Smooth muscle cell (in vitro differentiated cells): ENCODE measurements around the gene CA10. TPM values are rescaled to one million over a fixed set of nuclear protein-coding genes. Genes with fewer than 3 reads are reported as not detected.

ENCODE experiments used
- DNase-seq: peaks from one replicate; lab custom pipeline; 2025; ENCODE audit not compliant: unreplicated experiment; lab: John Stamatoyannopoulos, UW
- H2AFZ ChIP-seq: fragments of 200-600 bp; sonication (generic); 2 replicates; pipeline ENCODE4 v1.6.0; 2016; ENCODE audit warnings: antibody characterized with exemption, low read depth, mild to moderate bottlenecking
- H3F3A ChIP-seq: fragments of 200-600 bp; sonication (generic); 2 replicates; pipeline ENCODE4 v1.6.0; 2017; ENCODE audit warnings: antibody characterized with exemption, low read depth
- H3K27ac ChIP-seq: fragments of 200-600 bp; sonication (generic); 2 replicates; pipeline ENCODE4 v1.5.1; 2016; ENCODE audit warnings: low read depth, mild to moderate bottlenecking
- H3K27me3 ChIP-seq: fragments of 200-600 bp; sonication (generic); 2 replicates; pipeline ENCODE4 v1.6.1; 2016; ENCODE audit warnings: low read depth, mild to moderate bottlenecking
- H3K36me3 ChIP-seq: fragments of 200-600 bp; sonication (generic); 2 replicates; pipeline ENCODE4 v1.5.1; 2016; ENCODE audit warnings: low read depth
- H3K4me1 ChIP-seq: fragments of 200-600 bp; sonication (generic); 2 replicates; pipeline ENCODE4 v1.5.1; 2016; ENCODE audit warnings: low read depth
- H3K4me2 ChIP-seq: fragments of 200-600 bp; sonication (generic); 2 replicates; pipeline ENCODE4 v1.6.0; 2016; ENCODE audit warnings: mild to moderate bottlenecking
- H3K4me3 ChIP-seq: fragments of 200-600 bp; sonication (generic); 2 replicates; pipeline ENCODE4 v1.5.1; 2016; ENCODE audit warnings: mild to moderate bottlenecking
- H3K79me2 ChIP-seq: fragments of 200-600 bp; sonication (generic); 2 replicates; pipeline ENCODE4 v1.6.0; 2016; ENCODE audit warnings: low read depth, mild to moderate bottlenecking
- H3K9ac ChIP-seq: fragments of 200-600 bp; sonication (generic); 2 replicates; pipeline ENCODE4 v1.6.0; 2016; ENCODE audit warnings: low read depth
- H3K9me3 ChIP-seq: fragments of 200-600 bp; sonication (generic); replicated peaks from 2 replicates; pipeline ENCODE4 v1.5.1; 2016; ENCODE audit warnings: low read depth
- H4K20me1 ChIP-seq: fragments of 200-600 bp; sonication (generic); 2 replicates; pipeline ENCODE4 v1.6.0; 2016; ENCODE audit warnings: low read depth
- WGBS: methylation state at CpG from one replicate; pipeline ENCODE4 v1.1.7; 2016; ENCODE audit warnings: low lambda C conversion rate; 5-methylcytosine and 5-hydroxymethylcytosine counted together
- polyA plus RNA-seq: library from polyadenylated mRNA; unstranded; fragments of >200 nt; fragmentation: Nextera tagmentation; extraction: Ambion mirVana; gene quantifications from 2 replicates; pipeline ENCODE4 v1.2.1, GENCODE V29; 2016
- total RNA-seq: library from RNA; depleted of rRNA; stranded (reverse); fragments of >200 nt; gene quantifications from 2 replicates; pipeline ENCODE4 v1.2.3, GENCODE V29; 2014
- TF ChIP-seq, protein P1 (sequence below): fragments of 200-600 bp; sonication (generic); IDR thresholded peaks from 2 replicates; pipeline ENCODE4 v1.5.1; 2017; ENCODE audit warnings: borderline replicate concordance, mild to moderate bottlenecking, antibody characterized with exemption; ENCODE audit not compliant: insufficient read depth, poor library complexity, severe bottlenecking

CA10 gene
- total and polyA plus RNA-seq, 2 experiments from 2014 or later: 0.54 TPM; not detected in 1

GRCh38 chr17:51815097-51815496 is 343.4 kb downstream of the CA10 start:
- H3K9ac ChIP-seq: no peak overlapping the region
- H3F3A ChIP-seq: no peaks in the 10 kb centered on the region
- no peak overlapping the region for H3K27ac ChIP-seq
- no peaks in the 10 kb centered on the region for H3K27me3 ChIP-seq
- H4K20me1 ChIP-seq: no peaks in the 10 kb centered on the region
- H3K9me3 ChIP-seq: no peaks in the 10 kb centered on the region
- H3K4me1 ChIP-seq: no peaks in the 10 kb centered on the region
- no peaks in the 10 kb centered on the region for H3K36me3 ChIP-seq
- no peak overlapping the region for H3K4me2 ChIP-seq
- TF ChIP-seq, protein P1, sequence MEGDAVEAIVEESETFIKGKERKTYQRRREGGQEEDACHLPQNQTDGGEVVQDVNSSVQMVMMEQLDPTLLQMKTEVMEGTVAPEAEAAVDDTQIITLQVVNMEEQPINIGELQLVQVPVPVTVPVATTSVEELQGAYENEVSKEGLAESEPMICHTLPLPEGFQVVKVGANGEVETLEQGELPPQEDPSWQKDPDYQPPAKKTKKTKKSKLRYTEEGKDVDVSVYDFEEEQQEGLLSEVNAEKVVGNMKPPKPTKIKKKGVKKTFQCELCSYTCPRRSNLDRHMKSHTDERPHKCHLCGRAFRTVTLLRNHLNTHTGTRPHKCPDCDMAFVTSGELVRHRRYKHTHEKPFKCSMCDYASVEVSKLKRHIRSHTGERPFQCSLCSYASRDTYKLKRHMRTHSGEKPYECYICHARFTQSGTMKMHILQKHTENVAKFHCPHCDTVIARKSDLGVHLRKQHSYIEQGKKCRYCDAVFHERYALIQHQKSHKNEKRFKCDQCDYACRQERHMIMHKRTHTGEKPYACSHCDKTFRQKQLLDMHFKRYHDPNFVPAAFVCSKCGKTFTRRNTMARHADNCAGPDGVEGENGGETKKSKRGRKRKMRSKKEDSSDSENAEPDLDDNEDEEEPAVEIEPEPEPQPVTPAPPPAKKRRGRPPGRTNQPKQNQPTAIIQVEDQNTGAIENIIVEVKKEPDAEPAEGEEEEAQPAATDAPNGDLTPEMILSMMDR: no peak
- no peak for DNase-seq
- H2AFZ ChIP-seq: no peak overlapping the region
- 69% methylated on average over 4 of the region's 4 CpGs for WGBS
- H3K79me2 ChIP-seq: no peaks in the 10 kb centered on the region
- no peak overlapping the region for H3K4me3 ChIP-seq

- no peak overlapping the region for H3K27ac ChIP-seq
- H3K4me3 ChIP-seq: no peak overlapping the region
- no peaks in the 10 kb centered on the region for H3K9me3 ChIP-seq
- H3K27me3 ChIP-seq: no peaks in the 10 kb centered on the region
- no peaks in the 10 kb centered on the region for H3K79me2 ChIP-seq
- no peak overlapping the region for H3K4me2 ChIP-seq
- H3K36me3 ChIP-seq: no peaks in the 10 kb centered on the region
- H2AFZ ChIP-seq: no peak overlapping the region
- no peaks in the 10 kb centered on the region for H4K20me1 ChIP-seq
- TF ChIP-seq, protein P1: no peak
- H3K4me1 ChIP-seq: no peaks in the 10 kb centered on the region
- no peaks in the 10 kb centered on the region for H3F3A ChIP-seq
- no peak overlapping the region for H3K9ac ChIP-seq
- no peak for DNase-seq
Observed at GRCh38 chr17:51814521-51814920, 344.0 kb downstream of the CA10 start.

DNA sequence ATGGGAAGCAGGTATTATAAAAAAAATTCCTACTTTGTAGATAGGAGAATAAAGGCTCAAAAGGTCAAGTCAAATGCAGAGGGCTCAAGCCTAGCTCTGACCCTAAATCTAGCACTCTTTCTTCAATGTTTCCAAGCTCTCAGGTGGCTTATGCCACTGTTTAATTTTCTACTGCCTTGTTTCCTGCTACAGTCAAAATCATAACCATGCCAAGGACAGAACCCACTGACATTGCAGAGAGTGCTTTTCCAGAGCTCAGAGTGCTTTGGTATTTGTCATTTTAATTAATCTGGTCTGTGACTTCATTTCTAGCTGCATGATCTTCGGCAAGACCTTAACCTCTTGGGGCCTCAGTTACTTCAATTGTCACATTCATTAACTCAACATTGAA is 344.7 kb downstream of the CA10 start:
- no peak overlapping the region for H3K4me3 ChIP-seq
- no peak overlapping the region for H3K4me2 ChIP-seq
- TF ChIP-seq, protein P1: no peak
- no peak overlapping the region for H3K9ac ChIP-seq
- H3K27me3 ChIP-seq: no peaks in the 10 kb centered on the region
- no peak overlapping the region for H3K27ac ChIP-seq
- no peaks in the 10 kb centered on the region for H3K9me3 ChIP-seq
- no peaks in the 10 kb centered on the region for H3F3A ChIP-seq
- DNase-seq: no peak
- 76% methylated on average over 1 of the region's 1 CpG for WGBS
- no peaks in the 10 kb centered on the region for H4K20me1 ChIP-seq
- no peaks in the 10 kb centered on the region for H3K36me3 ChIP-seq
- H2AFZ ChIP-seq: no peak overlapping the region
- no peaks in the 10 kb centered on the region for H3K79me2 ChIP-seq
- H3K4me1 ChIP-seq: no peaks in the 10 kb centered on the region

GRCh38 chr17:51813140-51813783 is 345.3 kb downstream of the CA10 start:
- H3K27ac ChIP-seq: no peak overlapping the region
- 81% methylated on average over 8 of the region's 8 CpGs for WGBS
- no peaks in the 10 kb centered on the region for H3K79me2 ChIP-seq
- no peaks in the 10 kb centered on the region for H4K20me1 ChIP-seq
- H3K9ac ChIP-seq: no peak overlapping the region
- no peaks in the 10 kb centered on the region for H3K4me1 ChIP-seq
- H3F3A ChIP-seq: no peaks in the 10 kb centered on the region
- no peak overlapping the region for H3K4me3 ChIP-seq
- H3K9me3 ChIP-seq: no peaks in the 10 kb centered on the region
- H2AFZ ChIP-seq: no peak overlapping the region
- TF ChIP-seq, protein P1: no peak
- DNase-seq: no peak
- H3K27me3 ChIP-seq: no peaks in the 10 kb centered on the region
- no peak overlapping the region for H3K4me2 ChIP-seq
- H3K36me3 ChIP-seq: no peaks in the 10 kb centered on the region
